ENCODE data around the gene CLDN14. TPM values are rescaled to one million over a fixed set of nuclear protein-coding genes. Genes with fewer than 3 reads are reported as not detected.

CLDN14 gene
- total RNA-seq, 2 donors from 2014 or later, result not detected

GRCh38 chr21:36509973-36510664, 30.2 kb upstream of the CLDN14 start:
- H3K4me3 ChIP-seq, result no peak overlapping the region
- intact Hi-C loops (cut with DNase I), result loop anchor here (5.0 to 10.0 kb wide), 2 partner anchors 427 to 505 kb away; no protein-coding TSS in a partner anchor
- peak overlapping the region; percentile 87 to 92 for H3K27ac ChIP-seq
- H3K9me3 ChIP-seq, result no peaks in the 10 kb centered on the region
- H3K27me3 ChIP-seq (replicated peaks; ENCODE audit: insufficient read depth), result no peaks in the 10 kb centered on the region
- 31% methylated on average over 9 of the region's 9 CpGs for WGBS
- peak; percentile 91 for DNase-seq (ENCODE audit: low spot score)
- H3K4me1 ChIP-seq (replicated peaks), result peaks cover 31% of the 10 kb centered on the region
- H3K36me3 ChIP-seq, result no peaks in the 10 kb centered on the region
- TF ChIP-seq POLR2A (IDR thresholded peaks at IDR 0.05), result no peak
- TF ChIP-seq POLR2AphosphoS5 (IDR thresholded peaks at IDR 0.05), result peak; percentile 94

- WGBS, result 69% methylated on average over 9 of the region's 9 CpGs
- peak overlapping the region; percentile 87 to 92 for H3K27ac ChIP-seq
- DNase-seq (ENCODE audit: low spot score), result peak; percentile 54
- TF ChIP-seq POLR2AphosphoS5 (IDR thresholded peaks at IDR 0.05), result peak; percentile 65
- peak in 1 of 4 experiments; percentile 3 for TF ChIP-seq CTCF (IDR thresholded peaks at IDR 0.05)
- no peak for TF ChIP-seq POLR2A (IDR thresholded peaks at IDR 0.05)
- intact Hi-C loops (cut with DNase I), result loop anchor here (10.0 kb wide), 1 partner anchor 506 kb away; no protein-coding TSS in a partner anchor
- no peaks in the 10 kb centered on the region for H3K36me3 ChIP-seq
- no peak overlapping the region for H3K4me3 ChIP-seq
- no peaks in the 10 kb centered on the region for H3K9me3 ChIP-seq
- peaks cover 31% of the 10 kb centered on the region for H3K4me1 ChIP-seq (replicated peaks)
- no peaks in the 10 kb centered on the region for H3K27me3 ChIP-seq (replicated peaks; ENCODE audit: insufficient read depth)
Measured at GRCh38 chr21:36508948-36509347, 29.0 kb upstream of the CLDN14 start.

GRCh38 chr21:36507397-36508018, 27.6 kb upstream of the CLDN14 start:
- H3K9me3 ChIP-seq, result no peaks in the 10 kb centered on the region
- no peak for TF ChIP-seq CTCF (IDR thresholded peaks at IDR 0.05)
- TF ChIP-seq POLR2AphosphoS5 (IDR thresholded peaks at IDR 0.05), result peak; percentile 49
- intact Hi-C loops (cut with DNase I), result loop anchor here (10.0 kb wide), 1 partner anchor 507 kb away; no protein-coding TSS in a partner anchor

GRCh38 chr21:36506482-36506881, 26.6 kb upstream of the CLDN14 start:
- peaks cover 30% of the 10 kb centered on the region for H3K4me1 ChIP-seq (replicated peaks)
- no peaks in the 10 kb centered on the region for H3K36me3 ChIP-seq
- H3K9me3 ChIP-seq, result no peaks in the 10 kb centered on the region
- intact Hi-C loops (cut with DNase I), result loop anchor here (10.0 kb wide), 1 partner anchor 508 kb away; no protein-coding TSS in a partner anchor
- no peak overlapping the region for H3K4me3 ChIP-seq
- WGBS, result 86% methylated on average over 9 of the region's 9 CpGs
- no peaks in the 10 kb centered on the region for H3K27me3 ChIP-seq (replicated peaks; ENCODE audit: insufficient read depth)
- DNase-seq (ENCODE audit: low spot score), result no peak
- peak overlapping the region in 1 of 2 donors; percentile 92 for H3K27ac ChIP-seq
- TF ChIP-seq POLR2AphosphoS5 (IDR thresholded peaks at IDR 0.05) (no peak), CTCF (IDR thresholded peaks at IDR 0.05) (no peak), POLR2A (IDR thresholded peaks at IDR 0.05) (no peak)

More at GRCh38 chr21:36507397-36508018, 27.6 kb upstream of the CLDN14 start:
- H3K36me3 ChIP-seq, result no peaks in the 10 kb centered on the region
- H3K4me3 ChIP-seq, result no peak overlapping the region
- WGBS, result 74% methylated on average over 9 of the region's 9 CpGs
- DNase-seq (ENCODE audit: low spot score), result peak; percentile 51
- peaks cover 31% of the 10 kb centered on the region for H3K4me1 ChIP-seq (replicated peaks)
- H3K27ac ChIP-seq, result peak overlapping the region; percentile 87 to 92
- no peaks in the 10 kb centered on the region for H3K27me3 ChIP-seq (replicated peaks; ENCODE audit: insufficient read depth)

Measured in prostate gland (tissue), 2 donors.